ENCODE measurements around the gene PTGDR2.
"Not testable (repeated sequence)": the region's sequence is repeated elsewhere in the genome, so short reads cannot be mapped to it uniquely, and the experiment has no call there.

The PTGDR2 gene

GRCh38 chr11:60841797-60842667 lies 13.7 kb downstream of the PTGDR2 start, which contains the start of gene CCDC86:
Gene CCDC86 (plus strand): TSS chr11:60842113. CDS start chr11:60842125, 12 bp downstream.
- peak; percentile 97 for DNase-seq (ENCODE audit: low spot score)

- no peak for DNase-seq (ENCODE audit: low spot score)
Measured at GRCh38 chr11:60840470-60841430, 15.0 kb downstream of the PTGDR2 start.

GRCh38 chr11:60838132-60838531 lies 17.6 kb downstream of the PTGDR2 start:
- no peak for DNase-seq (ENCODE audit: low spot score)

- DNase-seq (ENCODE audit: low spot score), result no peak
Measured at GRCh38 chr11:60836866-60837515, 18.8 kb downstream of the PTGDR2 start.

GRCh38 chr11:60835534-60835846 lies 20.3 kb downstream of the PTGDR2 start:
- DNase-seq (ENCODE audit: low spot score), result no peak

- no peak for DNase-seq (ENCODE audit: low spot score)
Measured at GRCh38 chr11:60834742-60835533, 20.8 kb downstream of the PTGDR2 start.

GRCh38 chr11:60831501-60832079 lies 24.2 kb downstream of the PTGDR2 start:
- no peak for DNase-seq (ENCODE audit: low spot score)

GRCh38 chr11:60831143-60831500 lies 24.6 kb downstream of the PTGDR2 start:
- DNase-seq (ENCODE audit: low spot score), result peak; percentile 86

- no peak for DNase-seq (ENCODE audit: low spot score)
Measured at GRCh38 chr11:60830478-60831142, 25.1 kb downstream of the PTGDR2 start.

GRCh38 chr11:60825790-60826189 lies 30.0 kb downstream of the PTGDR2 start:
- no peak for DNase-seq (ENCODE audit: low spot score)

GRCh38 chr11:60825118-60825517 lies 30.6 kb downstream of the PTGDR2 start:
- no peak for DNase-seq (ENCODE audit: low spot score)

GRCh38 chr11:60823745-60824306 lies 31.9 kb downstream of the PTGDR2 start:
- not testable (repeated sequence) for DNase-seq (ENCODE audit: low spot score)

- no peak for DNase-seq (ENCODE audit: low spot score)
Measured at GRCh38 chr11:60821827-60822599, 33.7 kb downstream of the PTGDR2 start.

GRCh38 chr11:60818057-60818456 lies 37.7 kb downstream of the PTGDR2 start:
- no peak for DNase-seq (ENCODE audit: low spot score)

- DNase-seq (ENCODE audit: low spot score), result no peak
Measured at GRCh38 chr11:60816590-60817157, 39.1 kb downstream of the PTGDR2 start.

GRCh38 chr11:60814112-60814511 lies 41.6 kb downstream of the PTGDR2 start:
- no peak for DNase-seq (ENCODE audit: low spot score)

- DNase-seq (ENCODE audit: low spot score), result no peak
Measured at GRCh38 chr11:60813324-60813723, 42.4 kb downstream of the PTGDR2 start.

- no peak for DNase-seq (ENCODE audit: low spot score)
Measured at GRCh38 chr11:60810569-60810968, 45.2 kb downstream of the PTGDR2 start.

- DNase-seq (ENCODE audit: low spot score), result no peak
Measured at GRCh38 chr11:60810151-60810550, 45.6 kb downstream of the PTGDR2 start.
